ENCODE data around the gene ZSWIM3.

DNA sequence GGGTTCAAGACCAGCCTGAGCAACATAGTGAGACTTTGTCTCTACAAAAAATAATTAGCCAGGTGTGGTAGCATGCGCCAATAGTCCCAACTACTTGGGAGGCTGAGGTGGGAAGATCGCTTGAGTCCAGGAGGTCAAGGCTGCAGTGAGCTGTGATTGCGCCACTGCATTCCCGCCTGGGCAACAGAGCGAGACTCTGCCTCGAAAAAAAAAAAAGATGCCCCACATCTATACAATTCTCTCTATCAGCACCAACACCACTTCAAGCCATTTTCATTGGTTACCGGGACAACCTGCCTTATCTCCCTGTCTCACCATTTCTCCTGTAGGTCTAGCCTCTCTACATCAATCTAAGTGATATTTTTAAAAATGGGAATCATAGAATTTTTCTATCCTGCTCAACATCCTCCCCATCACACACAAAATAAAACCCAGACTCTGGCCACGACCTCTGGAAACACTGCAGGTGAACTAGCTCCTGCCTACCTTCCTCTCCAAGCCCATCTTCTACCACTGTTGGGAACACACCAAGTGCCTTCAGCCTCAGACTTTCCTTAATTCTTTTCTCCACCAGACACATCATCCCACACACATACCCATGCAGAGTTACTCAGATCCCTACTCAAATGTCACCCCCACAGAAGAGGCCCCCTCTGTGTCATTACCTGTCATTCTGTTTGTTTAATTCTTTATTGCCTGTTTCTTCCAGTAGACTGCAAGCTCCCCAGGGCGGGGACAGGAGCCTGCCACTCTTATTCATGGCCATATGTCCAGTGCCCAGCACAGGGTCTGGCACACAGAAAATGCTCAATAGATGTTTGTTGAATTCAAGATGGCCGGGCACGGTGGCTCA is 64.1 kb downstream of the ZSWIM3 start:
- TF ChIP-seq CTCF (conservative IDR thresholded peaks at IDR 0.05 in 1 of 2, IDR thresholded peaks at IDR 0.05 in 1 of 2; ENCODE audit: low read depth in 1 of 2, low read length in 2 of 2), result no peak
- TF ChIP-seq EZH2 (IDR thresholded peaks at IDR 0.05; ENCODE audit: low read length, missing control alignments), result no peak

Data from fibroblast of lung (primary cell).